Glomerular visceral epithelial cell (primary cell): Measurements from ENCODE around the gene PLVAP.
"Not testable (repeated sequence)": the region's sequence is repeated elsewhere in the genome, so short reads cannot be mapped to it uniquely, and the experiment has no call there.

Experiments
- DNase-seq: peaks from one replicate; pipeline ENCODE4 v3.0.0-alpha.2; 2016; ENCODE audit errors: extremely low spot score

Gene PLVAP

DNA sequence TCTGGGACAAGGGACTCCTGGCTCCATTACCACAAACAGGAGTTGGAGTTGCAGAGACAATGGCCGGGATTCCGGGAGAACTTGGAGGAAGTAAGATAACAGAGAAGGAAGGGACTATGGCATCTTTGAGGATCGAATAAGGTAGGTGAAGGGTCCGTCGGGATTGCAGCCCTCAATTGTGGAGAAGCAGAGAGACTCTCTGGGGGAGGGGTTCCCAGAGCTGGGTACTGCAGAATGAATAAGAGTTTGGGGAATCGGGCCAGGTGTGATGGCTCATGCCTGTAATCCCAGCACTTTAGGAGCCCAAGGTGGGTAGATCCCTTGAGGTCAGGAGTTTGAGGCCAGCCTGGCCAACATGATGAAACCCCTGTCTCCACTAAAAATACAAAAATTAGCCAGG is 24.5 kb upstream of the PLVAP start:
- DNase-seq, result no peak

DNA sequence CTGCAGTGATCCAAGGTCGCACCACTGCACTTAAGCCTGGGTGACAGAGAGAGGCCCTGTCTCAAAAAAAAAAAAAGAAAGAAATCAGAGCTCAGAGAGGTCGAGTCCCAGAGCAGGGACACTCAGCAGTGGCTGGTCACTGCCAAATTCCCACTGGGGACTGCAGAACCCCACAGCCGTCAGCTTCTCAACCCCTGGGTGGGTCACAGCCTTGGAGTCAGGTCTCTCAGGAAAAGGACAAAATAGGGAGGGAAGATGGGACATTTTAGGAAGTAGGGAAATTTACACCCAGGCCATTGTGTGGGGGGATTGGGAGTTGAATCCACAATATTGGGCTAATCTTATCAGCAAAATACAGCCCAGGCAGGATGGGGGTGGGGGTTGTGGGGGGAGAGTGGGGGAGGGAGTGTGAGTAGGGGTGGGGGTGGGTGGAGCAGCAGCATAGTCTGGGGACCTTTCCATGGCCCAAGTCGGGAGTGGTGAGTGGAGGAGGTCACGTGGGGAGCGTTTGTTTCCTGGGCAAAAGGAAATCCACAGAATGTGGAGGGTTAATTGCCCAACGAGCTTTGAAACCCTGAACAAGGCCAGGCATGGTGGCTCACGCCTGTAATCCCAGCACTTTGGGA is 21.9 kb upstream of the PLVAP start:
- DNase-seq, result no peak

DNA sequence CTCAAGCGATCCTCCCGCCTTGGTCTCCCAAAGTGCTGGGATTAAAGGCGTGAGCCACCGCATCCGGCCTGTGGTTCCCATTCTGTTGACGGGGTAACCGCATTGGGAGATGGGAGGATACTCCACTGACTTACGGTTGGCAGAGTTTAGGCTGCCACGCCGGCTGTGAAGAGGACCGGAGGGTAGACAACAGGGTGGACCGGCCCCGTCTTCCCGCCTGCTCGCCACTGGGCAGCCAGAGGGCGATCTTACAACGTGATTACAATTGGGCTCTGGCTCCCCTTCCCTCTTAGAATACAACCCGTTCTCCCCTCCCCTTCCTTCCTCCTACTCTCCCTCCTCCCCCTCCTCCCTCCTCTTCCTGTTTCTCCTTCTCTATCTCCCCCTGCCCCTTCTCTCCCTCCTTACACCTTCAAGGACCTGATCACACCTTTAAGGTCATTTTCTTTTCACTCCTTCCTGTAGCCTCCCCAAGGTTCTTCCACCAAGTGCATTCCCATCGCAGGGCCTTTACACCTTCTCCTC is 17.8 kb upstream of the PLVAP start:
- peak; percentile 68 for DNase-seq

DNA sequence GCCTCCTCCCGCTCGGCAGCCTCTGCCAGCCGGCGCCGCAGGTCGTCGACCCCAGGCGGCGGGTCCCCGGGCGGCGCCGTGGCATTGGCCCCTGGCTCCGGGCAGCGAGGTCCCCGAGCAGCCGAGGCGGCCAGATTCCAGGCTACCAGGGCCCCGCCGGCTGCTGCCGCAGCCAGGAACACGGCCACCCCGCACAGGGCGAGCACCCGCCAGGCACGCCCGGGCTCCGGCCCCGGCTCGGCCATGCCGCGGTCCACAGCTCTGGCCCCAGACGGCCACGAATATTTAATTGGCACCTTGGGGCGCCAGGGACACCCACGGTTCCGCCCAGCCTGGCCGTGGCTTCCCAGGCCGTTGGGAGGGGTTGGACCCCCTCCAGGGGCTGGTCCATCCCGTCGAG is 16.8 kb upstream of the PLVAP start, which contains the start of gene CCDC194:
TSS of gene CCDC194 (minus strand) at position 283 of the 400 bp plus-strand sequence. CDS start at position 245, 38 bp downstream.
- no peak for DNase-seq

DNA sequence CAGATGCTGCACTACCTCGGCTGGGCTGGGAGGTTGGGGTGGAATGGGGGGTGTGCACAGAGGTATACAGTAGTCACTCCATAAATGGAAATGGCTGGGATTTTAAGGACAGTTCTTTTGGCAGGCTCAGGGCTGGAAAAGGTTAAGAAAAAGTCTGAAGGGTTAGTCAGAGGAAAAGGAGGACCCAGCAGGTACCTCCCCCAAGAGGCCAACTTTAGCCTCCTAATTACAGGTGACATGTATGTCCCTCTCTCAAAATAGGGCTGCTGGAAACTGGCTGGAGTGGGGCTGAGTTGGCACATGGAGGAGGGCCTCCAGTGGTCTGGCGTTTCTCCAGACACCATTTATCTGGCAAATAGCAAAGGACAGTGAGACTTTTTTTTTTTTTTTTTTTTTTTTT is 15.9 kb upstream of the PLVAP start:
- DNase-seq, result peak; percentile 30

DNA sequence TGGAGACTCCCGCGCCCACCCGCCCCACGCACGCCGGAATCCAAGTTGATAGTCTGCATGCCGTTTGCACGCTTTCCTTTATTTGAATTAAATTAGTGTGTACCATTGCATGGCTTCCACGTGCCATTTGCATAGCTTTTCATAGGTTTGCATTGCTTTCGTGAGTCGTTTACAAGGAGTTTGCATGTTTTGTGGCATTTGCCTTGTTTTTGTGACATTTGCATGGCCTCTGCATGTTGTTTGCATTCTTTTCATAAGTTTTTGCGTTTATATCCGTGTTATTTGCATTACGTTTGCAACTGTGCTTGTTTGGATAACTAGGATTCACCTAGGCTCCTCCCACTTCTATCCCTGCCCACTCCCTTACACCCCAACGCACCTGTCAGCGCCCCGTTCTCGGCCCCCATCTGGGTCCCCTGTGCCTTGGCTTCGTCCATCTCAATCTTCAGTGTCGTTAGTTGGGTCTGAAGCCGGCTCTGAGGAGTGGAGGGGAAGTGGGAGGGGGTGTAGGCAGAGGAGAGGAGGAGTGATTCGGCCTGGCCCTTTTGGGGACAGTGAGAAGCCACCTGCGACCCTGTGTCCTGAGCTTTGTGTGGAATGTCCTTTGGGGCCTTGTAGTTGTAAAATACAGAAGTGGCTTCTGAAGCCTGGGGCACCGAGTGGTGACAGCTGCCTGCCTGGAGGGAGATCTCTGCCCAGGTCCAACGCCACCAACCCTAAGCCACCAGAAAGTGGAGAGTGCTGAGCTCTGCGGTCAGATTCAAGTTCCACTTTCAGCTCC is 14.4 kb upstream of the PLVAP start:
- no peak for DNase-seq

DNA sequence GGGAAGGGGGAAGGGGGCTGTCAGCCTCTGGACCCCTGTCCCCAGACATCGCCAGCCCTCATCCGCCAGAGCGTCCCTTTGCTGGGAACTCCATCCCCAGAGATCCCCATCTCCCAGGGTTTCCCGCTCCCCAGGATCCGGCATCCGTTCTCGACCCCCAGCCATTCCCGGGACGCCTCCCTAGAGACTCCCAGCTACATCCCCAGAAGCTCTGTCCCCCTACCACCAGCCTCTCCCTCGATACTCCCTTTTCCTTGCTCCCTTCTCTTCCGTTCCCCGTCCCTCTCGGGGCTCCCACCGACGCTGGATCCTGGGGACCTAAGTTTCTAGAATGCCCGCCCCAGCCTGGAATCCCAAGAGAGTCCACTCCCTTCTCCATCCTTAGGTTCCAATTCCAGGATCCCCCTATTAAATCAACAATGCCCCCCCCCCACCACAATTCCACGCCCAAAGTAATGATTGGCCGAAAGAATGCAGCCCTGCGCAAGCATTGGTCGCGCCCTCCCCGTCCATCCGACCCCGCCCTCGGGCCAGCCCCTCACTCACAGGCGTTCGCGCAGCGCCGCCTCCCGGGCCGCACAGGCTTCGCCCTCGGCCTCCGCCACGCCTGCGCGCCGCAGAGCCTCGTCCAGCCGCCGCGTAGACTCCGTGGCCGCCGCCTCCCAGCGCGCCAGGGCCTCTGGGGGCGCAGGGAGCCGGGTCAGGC is 13.7 kb upstream of the PLVAP start:
- DNase-seq, result peak; percentile 89

DNA sequence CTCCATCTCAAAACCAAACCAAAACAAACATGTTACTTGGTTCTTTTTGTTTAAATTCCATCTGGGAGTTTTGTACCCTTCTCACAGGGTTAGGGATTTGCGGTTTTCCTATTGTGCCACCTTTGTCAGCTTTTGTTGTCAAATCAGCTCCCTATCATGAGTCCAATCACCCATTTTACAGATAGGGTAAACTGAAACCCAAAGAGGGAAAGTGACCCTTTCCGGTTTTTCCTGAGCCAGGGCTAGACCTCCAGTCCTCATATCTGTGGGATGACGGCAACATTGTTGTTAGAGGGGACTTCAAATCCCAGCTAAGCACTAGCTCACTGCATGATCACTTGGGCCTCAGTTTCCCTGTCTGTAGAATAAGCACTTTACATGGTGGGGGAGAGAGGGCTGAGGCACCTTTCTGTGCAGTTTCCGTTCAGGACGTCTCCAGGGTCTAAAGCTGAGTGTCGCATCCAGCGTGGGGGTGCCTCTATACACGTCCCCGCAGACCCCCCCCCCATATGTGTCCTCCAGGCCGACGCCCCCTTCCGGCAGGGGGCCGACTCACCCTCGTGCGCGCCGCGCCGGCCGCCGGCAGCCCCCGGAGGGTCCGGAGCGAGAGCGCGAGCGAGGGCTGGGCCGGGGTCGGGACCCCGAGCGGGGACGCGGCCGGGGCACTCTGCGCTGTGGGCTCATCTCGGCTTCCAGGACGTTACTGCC is 13.0 kb upstream of the PLVAP start:
- DNase-seq, result no peak

DNA sequence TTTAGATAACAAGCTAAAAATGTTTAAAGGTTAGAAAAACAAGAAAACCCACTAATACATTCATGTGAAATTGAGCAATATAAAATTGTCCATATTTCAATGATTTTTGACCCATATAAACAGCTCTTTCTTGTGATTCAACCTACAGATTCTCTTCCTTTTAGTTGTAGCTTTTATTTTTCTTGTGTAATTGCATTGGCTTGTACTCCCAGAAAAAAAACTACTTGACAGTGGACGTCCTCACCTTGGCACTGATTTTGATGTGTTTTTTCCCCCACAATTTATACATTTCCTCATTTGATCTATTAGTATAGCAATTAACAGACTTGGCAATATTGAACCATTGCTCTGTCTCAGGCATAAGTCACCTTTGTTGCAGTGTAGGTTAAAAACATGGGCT is 12.1 kb upstream of the PLVAP start:
- DNase-seq, result no peak

DNA sequence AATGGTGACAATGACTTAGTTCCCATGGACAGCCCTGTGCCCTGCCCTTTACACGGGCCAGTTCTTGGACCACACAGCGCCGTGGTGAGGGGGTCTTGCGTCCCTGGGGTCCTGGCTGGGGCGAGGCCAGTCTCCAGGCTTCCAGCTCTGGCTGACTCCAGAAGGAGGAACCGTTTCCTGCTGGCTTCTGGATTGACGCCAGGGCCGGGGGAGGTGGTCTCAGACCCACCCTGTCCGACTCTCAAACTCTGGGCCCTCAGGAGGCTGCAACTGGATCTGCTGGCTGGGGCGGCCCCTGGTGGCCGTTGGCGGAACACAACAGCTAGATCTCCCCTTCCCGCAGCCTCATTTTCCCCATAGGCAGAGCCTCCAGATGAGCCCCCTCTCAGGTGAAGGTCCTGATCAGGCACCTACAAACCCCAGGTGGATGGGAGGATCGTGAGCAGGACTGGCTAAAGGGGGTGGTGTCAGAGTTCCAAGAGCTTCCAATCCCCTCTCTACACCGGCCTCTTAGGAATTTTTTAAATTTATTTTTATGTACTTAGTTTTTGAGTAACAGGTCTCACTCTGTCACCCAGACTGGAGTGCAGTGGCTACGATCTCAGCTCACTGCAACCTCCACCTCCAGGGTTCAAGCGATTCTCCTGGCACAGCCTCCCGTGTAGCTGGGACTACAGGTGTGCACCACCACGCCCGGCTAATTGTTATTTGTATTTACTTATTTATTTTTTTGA is 8.9 kb upstream of the PLVAP start:
- DNase-seq, result peak; percentile 58

DNA sequence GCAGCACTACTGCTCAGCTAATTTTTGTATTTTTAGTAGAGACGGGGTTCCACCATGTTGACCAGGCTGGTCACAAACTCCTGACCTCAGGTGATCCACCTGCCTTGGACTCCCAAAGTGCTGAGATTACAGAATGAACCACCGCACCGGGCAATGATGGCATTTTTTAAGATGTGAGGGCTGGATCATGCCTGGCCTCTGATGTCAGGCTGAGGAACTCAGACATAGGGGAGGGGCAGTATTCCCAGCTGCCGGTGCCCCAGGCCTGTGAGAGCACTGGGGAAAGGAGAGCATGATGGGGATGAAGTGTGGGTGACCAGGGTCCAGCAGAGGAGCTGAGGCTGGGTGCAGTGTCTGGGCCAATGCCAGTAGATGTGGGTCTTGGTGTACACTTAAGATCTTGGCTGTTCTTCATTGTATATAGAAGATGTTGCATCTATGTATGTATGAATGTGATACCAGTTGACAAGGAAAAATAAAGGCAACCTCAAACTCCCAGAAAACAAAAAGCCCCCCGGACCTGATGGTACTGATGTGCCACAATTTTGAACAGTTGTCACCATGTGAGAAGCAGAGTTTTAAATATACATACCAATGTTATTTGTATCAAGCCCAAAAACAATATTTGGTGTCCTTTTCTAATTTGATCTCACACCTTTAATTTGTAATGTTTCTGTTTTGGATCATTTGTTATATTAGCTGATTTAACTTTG is 3.4 kb upstream of the PLVAP start:
- no peak for DNase-seq

DNA sequence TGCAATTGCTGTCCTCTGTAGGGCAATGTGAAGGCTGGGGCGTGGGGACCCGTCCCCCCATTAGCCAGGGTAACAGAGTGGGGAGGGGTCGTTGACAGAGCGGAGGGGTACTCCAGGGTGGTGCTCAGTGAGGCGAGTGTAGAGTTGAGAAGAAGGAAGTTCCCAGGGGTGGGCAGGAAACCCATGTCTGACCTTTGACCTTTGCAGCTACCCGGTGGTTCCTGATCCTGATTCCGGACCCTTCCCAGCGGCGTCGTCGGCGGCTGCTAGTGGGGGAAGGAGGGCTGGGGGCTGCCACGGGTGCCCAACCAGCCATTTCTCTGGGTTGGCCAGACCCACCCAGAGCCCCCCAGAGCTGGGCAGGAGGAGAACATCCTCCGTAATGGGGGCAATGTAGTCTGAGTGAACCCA is 2.1 kb upstream of the PLVAP start:
- DNase-seq, result no peak

DNA sequence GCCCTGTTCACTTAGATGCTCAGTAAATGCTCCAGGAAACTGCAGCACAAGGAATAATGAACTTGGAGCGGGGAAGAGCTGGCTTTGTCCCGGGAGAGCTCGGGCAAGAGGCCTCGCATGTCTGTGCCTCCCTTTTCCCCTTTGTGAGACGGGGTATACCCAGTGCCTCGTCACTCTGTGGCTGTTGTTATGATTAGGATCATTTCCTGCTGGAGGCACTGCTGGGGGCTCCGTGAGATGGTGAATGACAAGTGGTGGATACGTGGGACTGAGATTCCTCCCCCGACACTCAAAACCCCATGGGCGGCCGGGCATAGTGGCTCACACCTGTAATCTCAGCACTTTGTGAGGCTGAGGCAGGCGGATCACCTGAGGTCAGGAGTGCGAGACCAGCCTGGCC is 1.1 kb upstream of the PLVAP start:
- no peak for DNase-seq

DNA sequence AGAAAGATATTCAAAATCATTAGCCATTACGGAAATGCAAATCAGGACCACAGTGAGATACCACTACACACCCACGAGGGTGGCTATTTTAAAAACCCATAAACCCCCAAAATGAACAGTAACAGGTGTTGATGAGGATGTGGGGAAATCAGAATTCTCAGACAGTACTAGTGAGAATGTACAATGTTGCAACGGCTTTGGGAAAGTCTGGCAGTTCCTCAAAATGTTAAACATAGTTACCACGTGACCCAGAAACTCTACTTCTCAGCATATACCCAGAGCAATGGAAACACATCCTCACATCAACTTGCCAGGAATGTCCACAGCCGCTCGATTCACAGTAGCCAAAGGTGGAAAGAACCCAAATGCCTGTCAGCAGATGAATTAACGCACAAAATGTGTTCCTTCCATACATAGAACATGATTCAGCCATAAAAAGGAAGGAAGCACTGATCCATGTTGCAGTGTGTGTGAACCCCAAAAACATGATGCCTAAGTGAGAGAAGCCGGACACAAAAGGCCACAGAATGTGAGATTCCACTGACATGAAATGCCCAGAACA is 7.0 kb downstream of the PLVAP start:
- no peak for DNase-seq

DNA sequence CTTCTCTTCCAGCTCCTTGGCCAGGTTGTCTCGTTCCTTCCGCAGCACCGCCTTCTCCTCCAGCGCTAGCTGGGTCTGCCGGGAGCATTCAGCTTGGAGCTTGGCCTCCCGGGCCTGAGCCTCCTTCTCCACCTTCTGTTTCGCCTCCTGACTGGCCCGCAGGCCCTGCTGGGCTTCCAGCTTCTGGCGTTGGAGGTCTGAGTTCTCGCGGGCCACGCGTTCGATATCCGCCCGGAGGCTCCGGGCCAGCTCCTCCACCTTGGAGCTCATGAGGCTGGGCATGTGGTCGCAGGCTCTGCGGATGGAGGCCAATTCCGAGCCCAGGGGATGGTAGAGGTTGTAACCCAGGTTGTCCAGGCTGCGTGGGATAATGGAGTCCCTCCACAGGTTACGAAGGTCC is 11.8 kb downstream of the PLVAP start:
- DNase-seq, result no peak

DNA sequence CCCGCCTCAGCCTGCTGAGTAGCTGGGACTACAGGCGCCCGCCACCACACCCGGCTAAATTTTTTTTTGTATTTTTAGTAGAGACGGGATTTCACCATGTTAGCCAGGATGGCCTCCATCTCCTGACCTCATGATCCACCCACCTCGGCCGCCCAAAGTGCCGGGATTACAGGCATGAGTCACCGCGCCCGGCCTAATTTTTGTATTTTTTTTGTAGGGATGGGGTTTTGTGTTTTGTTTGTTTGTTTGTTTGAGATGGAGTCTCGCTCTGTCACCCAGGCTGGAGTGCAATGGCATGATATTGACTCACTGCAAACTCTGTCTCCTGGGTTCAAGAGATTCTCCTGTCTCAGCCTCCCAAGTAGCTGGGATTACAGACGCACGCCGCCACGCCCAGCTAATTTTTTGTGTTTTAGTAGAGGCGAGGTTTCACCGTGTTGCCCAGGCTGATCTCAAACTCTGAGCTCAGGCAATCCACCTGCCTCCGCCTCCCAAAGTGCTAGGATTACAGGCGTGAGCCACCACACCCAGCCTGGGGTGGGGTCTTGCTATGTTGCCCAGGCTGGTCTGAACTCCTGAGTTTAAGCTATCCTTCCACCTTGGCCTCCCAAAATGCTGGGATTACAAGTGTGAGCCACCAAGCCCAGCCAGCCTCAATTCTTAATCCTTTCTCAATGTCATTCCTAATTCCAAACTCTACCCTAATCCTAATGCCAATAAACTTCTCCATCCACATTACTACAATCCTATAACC is 13.1 kb downstream of the PLVAP start:
- DNase-seq, result not testable (repeated sequence)

DNA sequence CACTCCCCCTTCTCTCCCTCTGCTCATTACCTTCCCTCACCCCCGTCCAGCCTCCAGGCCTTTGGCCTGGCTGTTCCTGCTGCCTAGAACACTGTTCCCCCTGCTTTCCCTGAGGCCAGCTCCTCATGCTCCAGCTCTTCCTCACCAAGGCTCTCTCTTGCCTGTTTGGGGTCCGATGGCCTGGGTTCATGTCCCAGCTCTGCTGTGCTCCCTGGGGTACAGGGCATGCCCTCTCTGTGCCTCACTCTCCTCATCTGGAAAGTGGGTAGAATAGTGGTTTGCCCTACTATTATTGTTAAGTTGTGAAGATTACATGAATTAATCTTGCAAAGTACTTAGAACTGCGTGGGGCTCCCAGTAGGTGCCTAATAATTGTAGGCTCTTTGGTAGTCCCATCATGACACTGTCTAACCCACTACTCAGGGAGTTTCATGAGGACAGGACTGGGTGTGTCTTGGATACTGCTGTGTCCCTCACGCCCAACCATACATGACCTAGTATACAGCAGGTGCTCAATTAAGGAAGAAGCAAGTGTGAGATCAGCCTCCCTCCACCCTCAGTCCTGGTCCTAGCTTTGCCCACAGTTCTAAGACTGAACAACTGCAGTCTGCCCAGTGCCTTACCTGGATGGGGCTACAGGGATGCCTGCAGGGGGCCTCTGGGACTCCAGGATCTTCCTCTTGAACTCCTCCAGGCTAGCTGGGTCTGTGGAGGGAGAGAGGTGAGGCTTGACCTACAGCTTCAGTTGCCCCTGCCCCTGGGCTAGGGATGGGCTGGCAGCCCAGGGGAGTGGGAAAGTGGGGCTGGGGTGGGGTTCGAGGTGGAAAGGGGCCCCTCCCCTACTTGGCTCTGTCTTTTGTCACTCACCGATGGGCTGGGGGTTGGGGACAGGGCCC is 17.0 kb downstream of the PLVAP start:
- DNase-seq, result no peak

DNA sequence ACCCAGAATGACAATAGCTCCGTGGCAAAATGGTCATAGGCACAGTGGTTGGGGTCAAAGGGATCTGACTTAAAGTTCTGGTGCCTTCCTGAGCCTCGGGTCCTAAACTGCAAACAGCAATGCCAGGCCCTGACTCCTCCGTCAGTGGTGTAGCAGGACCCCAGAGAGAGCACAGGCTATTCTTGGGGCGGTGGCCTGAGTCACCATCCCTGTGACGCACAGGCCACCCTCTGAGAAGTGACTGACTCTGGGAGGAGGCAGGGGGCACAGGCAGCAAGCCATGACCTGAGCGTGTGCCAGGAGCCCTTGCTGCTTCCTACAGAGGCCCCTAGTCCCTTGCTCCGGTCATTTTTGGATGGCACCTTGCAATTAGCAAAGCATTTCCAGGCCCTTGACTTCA is 18.7 kb downstream of the PLVAP start:
- DNase-seq, result no peak

DNA sequence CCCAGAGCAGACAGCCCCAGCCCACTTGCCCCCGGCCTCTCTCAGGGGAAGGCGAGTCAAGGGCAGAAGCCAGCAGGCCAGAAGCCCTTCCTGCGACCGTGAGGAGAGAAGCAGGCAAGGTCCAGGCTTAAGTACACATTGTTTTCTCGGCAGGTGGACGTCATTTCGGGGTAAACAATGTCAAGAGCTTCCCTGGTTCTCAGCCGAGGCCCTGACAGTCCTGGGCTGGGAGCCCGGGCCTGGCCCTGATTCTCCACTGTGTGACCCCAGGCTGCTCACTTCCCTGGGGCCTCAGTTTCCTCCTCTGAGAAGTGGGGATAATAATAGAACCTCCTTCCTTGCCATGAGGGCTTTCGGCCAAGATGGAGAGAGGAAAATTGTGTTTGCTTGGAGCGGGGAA is 19.4 kb downstream of the PLVAP start:
- DNase-seq, result no peak
